Stomach (tissue), 4 donors: Measurements from ENCODE around the gene CYFIP1.

Source experiments
- CTCF ChIP-seq, 7 experiments: fragments of 450-650 bp in 4 of 7; fragments of 200-600 bp in 3 of 7; sonication (generic) in 3 of 7; IDR thresholded peaks; one replicate each; pipeline ENCODE4 v1.5.1; 2016 to 2019; ENCODE audit warnings: antibody characterized with exemption in 7 of 7, control low read depth in 2 of 7, mild to moderate bottlenecking in 1 of 7
- EP300 ChIP-seq: sonication (generic); formaldehyde crosslinking; IDR thresholded peaks from one replicate; pipeline ENCODE4 v1.6.1; 2017; ENCODE audit warnings: antibody characterized with exemption

- no peak for TF ChIP-seq CTCF (IDR thresholded peaks at IDR 0.05)
- TF ChIP-seq EP300, result no peak
Observed at GRCh38 chr15:22890296-22890695, 89.9 kb downstream of the CYFIP1 start.
